ENCODE results near the gene GJB4.
"Not testable (repeated sequence)": the region's sequence is repeated elsewhere in the genome, so short reads cannot be mapped to it uniquely, and the experiment has no call there.

The GJB4 gene

DNA sequence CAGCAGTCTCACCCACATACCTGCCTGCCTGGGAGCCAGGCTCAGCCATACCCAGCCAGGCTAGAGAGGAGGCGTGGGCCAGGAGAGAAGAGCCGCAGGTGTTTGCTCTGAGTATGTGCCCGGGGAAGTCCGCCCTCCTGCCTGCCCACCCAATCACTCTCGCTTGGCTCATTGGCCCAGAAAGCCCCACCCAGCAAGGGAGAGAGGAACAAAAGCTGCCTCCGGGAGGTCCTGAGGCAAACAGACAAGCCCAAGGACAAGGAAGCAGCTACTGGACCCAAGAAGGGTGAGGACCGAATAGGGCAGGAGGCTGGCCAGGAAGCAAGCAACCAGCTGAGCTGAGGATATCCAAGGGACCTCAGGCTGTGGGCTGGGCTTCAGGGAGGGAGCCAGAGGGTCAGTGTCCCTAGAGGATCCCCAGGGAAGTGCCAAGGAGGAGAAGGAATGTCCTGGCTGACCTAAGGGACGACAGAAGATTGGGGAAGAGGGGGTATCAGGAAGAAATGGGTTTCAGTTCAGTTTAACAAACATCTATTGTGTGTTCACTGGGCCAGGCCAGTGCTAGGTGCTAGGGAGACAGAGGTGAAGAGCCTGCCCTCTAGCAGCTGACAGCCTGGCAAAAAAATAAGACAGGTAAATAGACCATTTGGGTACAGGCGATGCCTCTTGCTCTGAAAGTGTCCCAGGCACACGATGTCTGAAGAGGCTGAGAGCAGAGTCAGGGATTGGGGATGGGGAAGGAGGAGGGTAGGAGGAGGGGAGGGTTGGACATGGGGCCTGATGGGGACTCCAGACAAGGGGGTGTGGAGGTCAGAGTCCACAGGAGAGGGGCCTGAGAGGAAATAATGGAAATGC is at the start of gene GJB4:
TSS of gene GJB4 (plus strand) at position 238 of the 855 bp plus-strand sequence. CDS start 1,515 bp downstream, outside the sequence.
- no peak for DNase-seq

DNA sequence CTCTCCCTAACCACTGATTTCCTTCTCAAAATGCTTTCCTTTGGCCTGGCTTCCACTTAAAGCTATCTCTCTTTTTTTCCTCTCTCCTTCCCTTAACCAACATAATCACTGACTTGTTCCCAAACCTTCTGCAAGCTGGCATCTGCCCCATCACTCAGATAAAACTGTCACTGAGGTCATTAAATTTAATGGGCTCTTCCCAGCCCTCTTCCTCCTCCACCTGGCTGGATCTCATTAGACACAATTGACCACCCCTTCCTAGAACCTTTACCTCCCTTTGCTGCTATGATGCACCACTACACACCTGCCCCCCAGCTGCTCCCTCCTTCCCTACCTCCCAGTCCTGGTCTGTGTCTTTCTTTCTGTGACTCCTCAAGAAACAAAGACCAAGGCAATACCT is 48.7 kb upstream of the GJB4 start:
- no peak for DNase-seq

DNA sequence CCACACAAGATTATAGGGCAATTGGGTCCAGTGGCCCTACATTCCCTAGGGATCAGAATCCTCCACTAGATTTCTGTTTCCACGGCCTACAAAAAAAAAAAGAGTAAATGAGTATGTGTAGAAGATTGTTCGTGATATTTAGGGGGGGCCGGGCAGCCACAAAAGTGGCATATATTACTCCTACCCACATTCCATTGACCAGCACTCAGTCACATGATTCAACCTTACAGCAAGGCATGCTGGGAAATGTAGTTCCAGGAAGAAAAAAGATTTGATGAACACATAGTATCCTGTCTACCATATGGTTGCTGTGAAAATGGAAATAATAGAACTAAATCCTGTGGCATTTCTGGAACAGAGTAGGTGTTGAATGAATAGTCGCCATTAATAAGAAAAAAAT is 48.1 kb upstream of the GJB4 start:
- DNase-seq: no peak

DNA sequence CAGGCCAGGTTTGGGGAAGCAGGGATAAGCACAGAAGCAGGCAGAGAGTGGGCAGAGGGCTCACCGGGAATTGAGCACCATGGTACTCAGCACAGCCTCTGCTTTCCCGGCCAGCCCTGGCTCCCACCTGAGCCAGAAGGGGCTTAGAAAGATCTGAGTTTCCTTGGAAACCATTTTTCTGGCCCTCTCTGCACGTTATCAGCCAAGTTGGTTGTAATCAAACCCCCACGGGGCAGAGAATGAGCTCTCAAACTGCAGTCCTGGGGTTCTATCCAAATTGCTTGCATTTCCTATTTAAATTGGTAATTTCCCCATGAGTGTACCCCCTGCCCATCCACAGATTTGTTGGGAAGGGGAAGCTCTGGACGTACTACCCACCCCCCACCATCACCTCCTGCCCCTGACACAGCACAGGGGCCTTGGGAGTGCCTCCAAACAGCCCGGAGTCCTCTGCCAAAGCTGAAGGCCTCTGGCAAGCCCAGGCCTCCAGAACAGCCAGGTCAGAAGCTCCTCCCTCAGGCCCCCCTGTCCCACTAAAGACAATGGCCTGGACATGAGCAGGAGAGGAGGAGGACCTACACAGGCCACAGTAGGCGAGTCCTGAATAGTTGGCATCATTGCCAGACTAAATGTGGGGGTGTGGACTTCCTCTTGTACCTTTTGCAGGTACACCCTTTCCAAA is 47.4 kb upstream of the GJB4 start:
- no peak for DNase-seq

DNA sequence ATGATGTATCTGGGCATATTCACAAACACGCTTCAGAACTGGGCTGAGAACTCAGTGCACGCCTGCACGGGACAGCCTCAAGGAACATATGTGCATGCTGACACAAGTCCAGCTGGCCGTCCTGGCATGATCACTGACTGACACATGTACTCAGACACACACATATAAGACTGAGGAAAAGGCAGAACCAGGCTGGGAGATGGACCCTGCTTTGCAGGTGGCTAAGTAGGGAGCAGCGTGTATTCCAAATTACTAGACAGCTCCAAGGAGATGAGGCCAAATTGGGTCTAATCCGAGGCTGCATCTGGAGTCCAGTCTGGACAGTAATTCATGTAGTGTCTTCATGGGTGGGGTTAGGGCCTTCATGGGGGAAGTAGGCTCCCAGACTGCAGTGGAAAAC is 46.1 kb upstream of the GJB4 start:
- no peak for DNase-seq

DNA sequence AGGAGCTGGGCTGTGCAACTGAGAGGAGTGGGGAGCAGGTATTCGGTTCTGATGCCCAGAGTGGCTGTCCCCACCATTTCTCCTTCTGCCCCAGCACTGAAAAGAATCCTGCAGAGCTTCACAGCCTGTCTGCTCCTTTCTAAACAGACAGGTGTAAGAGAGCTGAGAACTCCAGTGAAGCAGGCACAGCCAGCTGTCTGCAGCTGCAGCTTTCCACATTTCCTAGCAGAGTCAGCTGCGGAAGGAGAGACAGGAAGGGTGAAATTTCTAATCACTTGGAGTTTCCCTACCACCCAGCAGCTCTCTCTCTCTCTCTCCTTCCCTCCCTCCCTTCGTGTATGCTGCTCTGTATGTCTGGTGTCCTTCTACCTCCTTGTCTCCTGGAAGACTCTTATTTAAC is 45.2 kb upstream of the GJB4 start:
- DNase-seq: no peak

DNA sequence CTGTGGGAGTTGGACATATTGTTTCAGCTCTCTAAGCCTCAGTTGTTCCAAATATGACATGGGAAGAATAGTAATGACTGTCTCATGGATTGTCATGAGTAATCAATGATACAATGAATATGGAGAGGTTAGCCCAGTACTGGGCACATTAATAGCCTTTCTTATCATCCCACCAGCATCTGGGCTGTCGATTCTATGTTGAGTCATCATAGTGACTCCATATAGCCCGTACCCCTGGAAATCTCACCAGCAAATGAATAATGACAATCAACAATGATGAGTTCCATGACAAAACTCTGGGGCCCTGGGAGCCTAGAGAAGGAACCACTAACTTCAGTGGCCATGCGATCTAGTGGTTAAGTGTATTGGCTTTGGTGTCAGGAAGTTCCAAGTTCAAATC is 44.4 kb upstream of the GJB4 start:
- no peak for DNase-seq

DNA sequence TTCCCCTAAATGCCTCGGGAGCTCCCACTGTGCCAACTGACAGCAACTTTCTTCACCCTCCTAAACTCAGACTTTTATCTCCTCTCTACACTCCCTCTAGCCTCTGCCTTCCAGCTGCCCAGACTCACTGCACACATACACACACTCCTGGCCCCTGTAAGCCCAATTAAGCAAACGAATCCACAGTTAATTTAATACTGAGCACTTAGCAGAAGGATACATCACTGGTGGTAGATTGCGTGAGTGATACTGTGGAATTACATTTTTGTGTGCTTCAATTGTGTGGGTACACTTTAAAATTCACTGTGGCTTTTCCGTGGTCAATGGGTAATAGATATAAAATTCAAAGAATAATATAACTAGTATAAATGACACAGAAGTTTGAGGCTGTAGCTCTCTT is 38.3 kb upstream of the GJB4 start:
- no peak for DNase-seq

DNA sequence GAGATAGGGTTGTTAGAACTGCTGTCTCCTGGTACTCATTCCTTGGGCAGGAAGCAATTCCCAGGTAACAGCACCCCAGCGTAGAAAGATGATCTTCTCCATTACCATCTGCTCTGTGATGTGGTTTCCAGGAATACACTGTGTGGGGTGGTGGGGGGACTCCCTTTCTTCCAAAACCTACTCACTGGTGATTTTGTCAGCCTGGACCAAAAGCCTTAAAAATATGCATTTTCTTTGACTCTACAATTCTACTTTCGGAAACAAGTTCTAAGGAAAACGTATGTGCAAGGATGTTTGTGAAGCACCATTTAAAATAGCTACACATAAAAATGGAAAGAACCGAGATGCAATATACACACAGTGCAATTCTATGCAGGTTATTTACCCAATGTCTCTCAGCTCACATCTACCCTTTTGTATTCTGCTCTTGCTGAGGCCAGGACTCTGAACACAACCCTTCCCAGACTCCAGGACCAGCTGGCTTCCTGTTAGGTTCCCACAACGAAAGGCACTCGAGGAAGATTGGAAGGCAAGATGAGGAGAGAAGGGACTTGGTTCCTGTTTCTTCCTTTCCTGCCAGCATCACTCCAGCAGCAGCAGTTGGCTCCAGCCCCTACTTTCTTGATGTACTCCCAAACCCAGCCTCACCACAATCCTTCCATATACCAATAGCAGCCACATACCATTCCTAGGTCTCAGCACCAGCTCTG is 37.7 kb upstream of the GJB4 start:
- DNase-seq: no peak

DNA sequence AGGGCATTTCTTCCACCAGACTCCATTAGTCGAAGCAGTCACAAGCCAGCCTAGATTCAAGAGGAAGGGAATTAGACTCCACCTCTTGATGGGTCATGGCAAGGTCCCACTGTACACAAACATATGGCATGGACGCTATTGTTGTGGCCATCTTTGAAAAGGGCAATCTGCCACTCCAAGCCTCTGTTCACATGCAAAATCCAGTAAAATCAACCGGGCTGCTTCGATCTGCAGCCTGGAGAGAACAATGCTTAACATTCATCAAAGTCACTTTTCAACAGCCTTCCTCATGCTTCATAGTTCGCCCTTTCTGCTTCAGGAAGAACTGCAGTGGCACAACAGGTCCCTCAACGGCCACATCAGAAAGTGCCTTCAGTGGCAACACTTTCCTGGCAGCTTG is 32.7 kb upstream of the GJB4 start:
- DNase-seq: no peak

DNA sequence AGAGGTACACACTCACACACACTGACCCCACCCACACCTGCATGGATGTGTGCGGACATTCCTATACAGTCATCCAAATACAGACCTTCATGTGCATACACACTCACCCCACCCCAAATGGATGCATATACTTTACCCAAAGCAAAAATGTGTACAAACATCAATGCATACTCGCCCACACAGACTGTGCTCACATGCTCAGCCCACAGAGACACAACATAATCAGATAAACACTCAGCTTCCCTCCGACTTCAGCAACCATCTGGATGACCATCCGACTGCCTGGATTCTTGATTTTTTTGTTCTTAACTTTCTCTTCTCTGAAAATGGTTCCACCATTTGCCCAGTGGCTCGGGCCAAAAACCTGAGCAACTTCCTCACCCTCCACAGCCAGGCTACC is 29.1 kb upstream of the GJB4 start:
- no peak for DNase-seq

DNA sequence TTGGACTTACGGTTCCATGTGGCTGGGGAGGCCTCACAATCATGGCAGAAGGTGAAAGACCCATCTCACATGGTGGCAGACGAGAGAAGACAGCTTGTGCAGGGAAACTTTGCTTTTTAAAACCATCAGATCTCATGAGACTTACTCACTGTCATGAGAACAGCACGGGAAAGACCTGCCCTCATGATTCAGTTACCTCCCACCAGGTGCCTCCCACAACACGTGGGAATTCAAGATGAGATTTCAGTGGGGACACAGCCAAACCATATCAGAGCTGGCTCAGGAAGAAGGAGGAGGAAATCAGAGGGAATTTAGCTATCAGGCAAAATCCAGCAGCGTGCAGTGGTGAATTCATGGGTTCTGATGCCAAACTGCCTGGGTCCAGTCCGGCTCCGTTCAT is 26.7 kb upstream of the GJB4 start:
- not testable (repeated sequence) for DNase-seq

DNA sequence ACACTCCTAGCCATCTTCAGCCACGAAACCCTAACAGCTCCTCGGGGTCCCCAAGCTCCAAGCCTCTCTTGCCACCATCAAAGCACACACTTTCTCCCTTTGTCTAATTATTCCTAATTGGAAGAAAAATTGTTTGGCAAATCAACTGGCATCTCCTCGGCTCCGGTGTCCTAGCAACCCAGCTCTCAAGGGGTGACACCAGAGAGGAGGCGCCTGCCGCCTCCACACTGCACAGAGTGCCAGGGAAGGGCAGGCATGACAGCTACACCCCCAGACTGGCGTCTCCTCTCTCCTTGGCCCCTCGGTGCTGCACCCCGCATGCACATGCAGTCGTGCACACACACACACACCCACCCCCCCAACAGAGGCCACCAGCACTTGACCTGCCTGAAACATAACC is 22.8 kb upstream of the GJB4 start:
- DNase-seq: no peak

DNA sequence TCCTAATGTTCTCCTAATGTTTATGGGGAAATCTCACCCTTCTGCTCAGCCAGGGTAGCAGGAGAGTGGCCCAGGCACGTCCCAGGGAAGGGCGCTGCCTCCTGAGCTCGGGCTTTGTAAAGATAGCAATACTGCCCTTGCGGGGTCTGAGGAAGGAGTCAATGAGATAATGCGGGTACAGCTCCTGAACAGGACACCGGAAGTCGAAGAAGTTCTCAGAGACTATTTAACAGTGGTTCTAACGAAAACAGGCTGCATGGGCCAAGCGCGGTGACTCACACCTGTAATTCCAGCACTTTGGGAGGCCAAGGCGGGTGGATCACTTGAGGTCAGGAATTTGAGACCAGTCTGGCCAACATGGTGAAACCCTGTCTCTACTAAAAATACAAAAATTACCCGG is 22.3 kb upstream of the GJB4 start:
- not testable (repeated sequence) for DNase-seq

DNA sequence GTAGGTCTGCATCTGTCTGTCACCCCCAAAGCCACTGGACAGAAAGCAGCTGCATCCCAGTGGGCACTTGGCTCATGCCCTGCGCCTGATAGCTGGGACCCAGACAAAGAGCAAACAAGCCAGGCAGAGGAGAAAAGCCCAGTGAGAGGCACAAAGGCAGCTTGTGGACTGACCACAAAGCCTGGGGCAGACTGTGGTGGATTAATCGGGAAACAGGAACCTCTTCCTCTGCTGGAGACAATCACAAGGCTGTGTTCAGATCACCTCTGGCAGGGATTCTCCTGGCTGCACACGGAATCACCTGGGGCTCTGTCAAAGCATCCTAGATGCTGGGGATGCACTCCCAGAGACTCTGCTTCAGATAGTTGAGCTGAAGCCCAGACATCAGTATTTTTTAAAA is 19.9 kb upstream of the GJB4 start:
- DNase-seq: no peak

DNA sequence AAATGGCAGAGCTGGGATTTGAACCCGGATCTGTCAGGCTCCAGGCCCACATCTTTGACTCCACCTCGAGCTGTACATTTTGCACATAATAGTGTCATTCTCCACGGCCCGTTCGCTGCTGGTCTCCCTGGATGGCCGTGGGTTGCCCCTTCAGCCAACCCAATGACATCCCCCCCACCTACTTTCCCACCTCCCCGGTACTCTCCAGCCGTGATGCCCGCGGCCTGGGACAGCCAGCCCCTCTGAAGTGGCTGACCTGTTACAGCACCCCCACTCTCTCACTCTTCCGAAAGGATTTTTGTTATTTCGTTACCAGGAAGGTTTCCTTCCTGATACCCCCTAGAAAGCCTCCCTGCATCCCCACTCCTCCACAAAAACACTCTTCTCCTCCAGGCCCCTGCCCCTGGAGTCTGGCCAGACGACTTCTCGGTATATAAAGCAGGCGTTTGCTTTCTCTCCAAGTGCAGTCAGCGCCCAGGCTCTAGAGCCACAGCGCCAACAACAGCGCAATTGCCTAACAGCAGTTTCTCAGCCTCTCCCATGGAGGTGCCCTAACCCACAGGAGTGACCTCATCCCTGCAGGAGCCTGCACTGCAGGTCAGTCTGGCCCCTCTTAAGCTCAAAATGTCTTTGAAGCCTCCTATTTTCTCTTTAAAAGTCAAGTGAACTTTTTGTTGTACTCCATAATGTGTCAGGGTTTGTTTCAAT is 19.2 kb upstream of the GJB4 start:
- DNase-seq: no peak

DNA sequence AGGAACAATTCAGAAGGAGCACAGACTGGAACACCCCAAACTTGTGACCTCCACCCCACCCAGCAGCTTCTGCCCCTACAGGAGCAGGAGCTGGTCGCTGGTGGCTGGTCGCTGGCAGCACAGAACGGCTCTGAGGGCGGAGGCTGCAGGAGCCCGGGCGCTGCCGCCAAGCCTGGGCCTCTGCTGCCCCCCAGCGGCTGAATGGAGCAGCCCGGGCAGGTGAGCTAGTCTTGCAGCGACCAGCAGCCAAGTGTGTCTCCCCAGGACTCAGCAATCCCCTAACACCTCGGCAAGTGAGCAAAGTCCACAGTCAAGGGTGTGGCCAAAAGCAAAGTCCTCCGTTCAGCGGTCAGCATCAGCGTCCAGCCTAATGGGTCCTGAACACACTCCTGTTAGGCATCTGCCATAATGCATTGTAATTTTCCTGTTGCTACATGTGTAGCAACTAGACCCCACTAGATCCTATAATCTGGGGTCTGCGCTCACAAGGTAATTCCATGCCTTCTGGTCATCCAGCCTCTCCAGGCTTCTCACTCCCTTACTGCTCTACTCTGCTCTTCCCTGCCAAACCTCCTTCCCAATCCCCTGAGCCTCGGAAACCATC is 16.8 kb upstream of the GJB4 start:
- peak; percentile 76 for DNase-seq

DNA sequence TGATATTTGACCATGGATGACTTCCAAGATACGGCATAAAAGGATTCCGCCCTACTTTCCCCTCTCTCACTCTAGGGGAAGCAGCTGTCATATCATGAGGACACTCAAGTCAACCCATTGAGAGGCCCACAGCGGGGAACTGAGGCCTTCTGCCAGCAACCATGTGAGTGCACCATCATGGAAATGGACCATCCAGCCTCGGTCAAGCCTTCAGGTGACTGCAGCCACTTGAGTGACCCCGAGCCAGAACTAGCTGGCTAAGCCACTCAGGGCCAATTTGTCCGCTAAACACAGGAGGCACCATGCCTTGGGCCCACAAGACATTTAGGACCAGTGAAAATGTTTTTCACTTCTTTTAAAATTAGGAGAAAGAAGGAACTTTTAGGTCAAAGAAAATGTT is 15.8 kb upstream of the GJB4 start:
- DNase-seq: no peak

DNA sequence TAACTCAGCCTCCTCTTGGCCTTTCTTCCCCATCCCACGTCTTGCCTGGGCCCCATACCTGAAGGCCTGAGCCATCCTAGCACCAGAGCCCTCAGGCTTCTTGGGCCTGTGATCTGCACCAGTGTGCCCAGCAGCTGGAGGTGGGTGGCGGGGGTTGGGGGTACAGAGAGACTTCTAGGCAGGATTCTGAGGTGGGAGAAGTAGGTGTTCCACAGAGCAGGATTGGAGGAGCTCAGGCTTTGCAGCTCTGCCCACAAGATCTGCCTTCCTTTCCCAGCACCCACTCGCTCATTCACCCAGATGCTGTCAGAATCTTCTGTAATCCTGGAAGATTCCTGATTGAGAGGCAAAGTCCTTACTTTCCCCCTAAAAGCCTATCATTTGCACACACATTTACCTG is 14.7 kb upstream of the GJB4 start:
- no peak for DNase-seq

DNA sequence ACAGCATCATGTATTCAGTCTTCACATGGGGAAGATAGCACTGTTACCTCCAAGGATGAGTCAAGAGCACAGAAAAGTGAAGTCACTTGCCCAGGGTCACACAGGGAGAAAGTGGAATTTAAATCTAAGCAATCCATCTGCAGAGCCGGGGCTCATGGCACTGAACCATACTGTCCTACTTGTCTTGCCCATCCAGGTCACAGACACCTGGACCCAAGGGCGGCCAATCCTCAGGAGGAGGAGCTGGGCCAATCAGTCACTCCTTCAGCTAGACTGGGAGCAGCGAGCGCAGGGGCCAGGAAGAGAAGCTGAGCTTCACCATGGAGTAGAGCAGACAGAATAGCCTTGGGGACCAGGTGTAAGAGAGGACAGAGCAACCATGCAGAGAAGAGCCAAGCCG is 13.9 kb upstream of the GJB4 start:
- DNase-seq: no peak

DNA sequence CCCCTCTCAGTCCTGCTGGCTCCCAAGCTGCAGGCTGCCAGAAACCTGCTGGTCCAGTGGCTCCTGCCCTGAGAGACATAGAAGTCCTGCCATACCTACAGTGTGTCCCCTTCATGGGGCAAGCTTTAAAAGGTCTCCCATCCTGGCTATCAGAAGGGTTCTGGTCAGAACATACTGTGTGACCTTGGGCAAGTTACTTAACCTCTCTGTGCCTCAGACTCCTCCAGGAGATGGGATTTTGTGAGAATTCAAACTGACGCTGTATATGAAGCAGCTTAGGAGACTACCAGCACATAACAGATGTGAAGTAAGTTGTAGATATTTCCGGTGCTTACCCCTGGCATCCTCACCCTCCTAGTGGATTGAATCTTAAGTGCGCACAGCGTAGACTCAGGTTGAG is 13.4 kb upstream of the GJB4 start:
- no peak for DNase-seq

DNA sequence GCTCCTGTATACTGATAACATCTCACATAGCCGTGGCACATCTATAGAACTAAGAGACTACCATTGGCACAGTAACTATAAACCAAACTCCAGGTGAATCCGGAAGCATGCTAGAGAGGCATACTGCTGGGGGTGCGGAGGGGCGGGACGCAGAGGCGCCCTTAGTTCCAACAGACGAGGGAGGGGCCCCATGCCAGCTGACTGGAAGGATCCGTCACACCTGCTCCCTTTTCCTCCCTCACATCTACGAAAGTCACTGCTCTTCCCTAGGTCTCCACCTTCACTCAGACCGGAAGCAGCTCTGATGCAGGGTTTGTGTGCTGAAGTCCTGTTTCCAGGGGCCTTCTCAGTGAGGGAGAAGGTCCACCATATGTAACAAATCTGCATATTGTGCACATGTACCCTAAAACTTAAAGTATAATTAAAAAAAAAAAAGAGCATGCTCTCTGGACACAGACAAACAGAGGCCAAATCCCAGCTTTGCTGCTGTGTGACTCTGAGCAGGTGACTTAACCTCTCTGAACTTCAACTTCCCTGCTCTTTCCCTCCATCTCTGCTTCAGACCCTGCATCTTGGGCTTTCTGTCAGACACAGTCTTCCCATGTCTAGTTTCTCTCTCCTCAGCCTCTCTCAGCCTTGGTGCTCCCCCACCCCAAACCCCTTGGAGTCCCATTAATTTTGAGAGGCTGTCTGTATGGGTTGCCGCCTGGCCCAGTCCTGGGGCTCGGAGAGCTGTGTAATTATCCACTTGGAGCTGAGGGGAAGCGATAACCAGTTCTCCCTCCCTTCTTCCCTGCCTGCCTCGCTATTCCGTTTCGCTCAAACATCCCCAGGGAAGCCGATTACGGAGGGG is 12.5 kb upstream of the GJB4 start:
- DNase-seq: no peak

Data from activated CD4-positive, alpha-beta T cell treated with anti-CD3 and anti-CD28 coated beads, Interleukin-2, amount 50 U/mL, for 16 hours (primary cell).